Measurements from ENCODE around the gene RAP1GAP2.

DNA sequence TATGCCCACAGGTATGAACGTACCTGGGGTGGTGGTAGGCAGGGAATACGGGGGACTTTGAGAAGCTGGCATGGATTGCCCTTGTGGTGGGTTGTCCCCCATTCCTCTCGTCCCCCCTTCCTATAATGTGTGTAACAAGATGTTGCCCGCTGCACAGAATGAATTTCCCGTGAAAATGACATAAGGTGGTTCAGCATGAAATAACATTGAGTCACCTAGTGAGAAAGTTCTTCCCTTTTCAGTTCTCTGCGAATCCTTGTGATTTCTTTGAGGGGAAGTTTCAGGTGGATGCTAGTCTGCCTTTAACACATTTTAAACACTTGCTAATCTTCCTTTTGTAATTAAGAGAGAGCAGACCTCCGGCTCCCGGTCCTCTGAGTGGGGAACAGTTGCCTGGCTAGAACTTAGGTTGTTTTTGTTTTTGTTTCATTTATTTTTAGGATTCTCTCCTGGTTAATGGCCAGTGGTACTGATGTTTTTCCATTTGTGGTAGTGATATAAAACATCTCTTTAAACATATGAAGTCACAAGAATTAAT, 58.9 kb downstream of the RAP1GAP2 start:
- TF ChIP-seq EZH2 (IDR thresholded peaks at IDR 0.05; ENCODE audit: borderline replicate concordance, low read length) = no peak
- TF ChIP-seq, protein P1, sequence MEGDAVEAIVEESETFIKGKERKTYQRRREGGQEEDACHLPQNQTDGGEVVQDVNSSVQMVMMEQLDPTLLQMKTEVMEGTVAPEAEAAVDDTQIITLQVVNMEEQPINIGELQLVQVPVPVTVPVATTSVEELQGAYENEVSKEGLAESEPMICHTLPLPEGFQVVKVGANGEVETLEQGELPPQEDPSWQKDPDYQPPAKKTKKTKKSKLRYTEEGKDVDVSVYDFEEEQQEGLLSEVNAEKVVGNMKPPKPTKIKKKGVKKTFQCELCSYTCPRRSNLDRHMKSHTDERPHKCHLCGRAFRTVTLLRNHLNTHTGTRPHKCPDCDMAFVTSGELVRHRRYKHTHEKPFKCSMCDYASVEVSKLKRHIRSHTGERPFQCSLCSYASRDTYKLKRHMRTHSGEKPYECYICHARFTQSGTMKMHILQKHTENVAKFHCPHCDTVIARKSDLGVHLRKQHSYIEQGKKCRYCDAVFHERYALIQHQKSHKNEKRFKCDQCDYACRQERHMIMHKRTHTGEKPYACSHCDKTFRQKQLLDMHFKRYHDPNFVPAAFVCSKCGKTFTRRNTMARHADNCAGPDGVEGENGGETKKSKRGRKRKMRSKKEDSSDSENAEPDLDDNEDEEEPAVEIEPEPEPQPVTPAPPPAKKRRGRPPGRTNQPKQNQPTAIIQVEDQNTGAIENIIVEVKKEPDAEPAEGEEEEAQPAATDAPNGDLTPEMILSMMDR (conservative IDR thresholded peaks at IDR 0.05 in 1 of 2, IDR thresholded peaks at IDR 0.05 in 1 of 2; ENCODE audit: extremely low read depth in 1 of 2, insufficient read depth in 1 of 2, low read depth in 1 of 2, low read length in 2 of 2) = no peak

Data from mammary epithelial cell (primary cell).